ENCODE results near the gene NBPF11.
"Not testable (repeated sequence)": the region's sequence is repeated elsewhere in the genome, so short reads cannot be mapped to it uniquely, and the experiment has no call there.

NBPF11 gene

GRCh38 chr1:148161053-148161901 lies 9.2 kb upstream of the NBPF11 start:
- POLR2A ChIA-PET (ENCODE audit: low non-redundant PET) = no interaction called here
- no peak for TF ChIP-seq CTCF (conservative IDR thresholded peaks at IDR 0.05; ENCODE audit: low read depth)
- no peak overlapping the region for H3K27ac ChIP-seq
- CTCF ChIA-PET = no interaction called here
- no peak for DNase-seq (ENCODE audit: low spot score)

- DNase-seq (ENCODE audit: low spot score) = no peak
- CTCF ChIA-PET = no interaction called here
These were observed 8.4 kb upstream of the NBPF11 start for GRCh38 chr1:148160343-148161052.

GRCh38 chr1:148160048-148160342 lies 7.9 kb upstream of the NBPF11 start:
- DNase-seq (ENCODE audit: low spot score) = no peak
- ChIA-PET CTCF (no interaction called here), POLR2A (ENCODE audit: low non-redundant PET) (no interaction called here)
- TF ChIP-seq CTCF (conservative IDR thresholded peaks at IDR 0.05; ENCODE audit: low read depth) = no peak
- H3K27ac ChIP-seq = no peak overlapping the region

More at GRCh38 chr1:148160343-148161052, 8.4 kb upstream of the NBPF11 start:
- POLR2A ChIA-PET (ENCODE audit: low non-redundant PET) = no interaction called here
- no peak overlapping the region for H3K27ac ChIP-seq
- TF ChIP-seq CTCF (conservative IDR thresholded peaks at IDR 0.05; ENCODE audit: low read depth) = no peak

- POLR2A ChIA-PET (ENCODE audit: low non-redundant PET) = no interaction called here
- no peak for DNase-seq (ENCODE audit: low spot score)
- H3K27ac ChIP-seq = no peak overlapping the region
- no peak for TF ChIP-seq CTCF (conservative IDR thresholded peaks at IDR 0.05; ENCODE audit: low read depth)
- CTCF ChIA-PET = no interaction called here
These were observed 6.4 kb upstream of the NBPF11 start for GRCh38 chr1:148158341-148159003.

- DNase-seq (ENCODE audit: low spot score); POLR2A ChIA-PET (ENCODE audit: low non-redundant PET); H3K27ac ChIP-seq; CTCF ChIA-PET: not testable (repeated sequence)
These were observed 5.7 kb upstream of the NBPF11 start for GRCh38 chr1:148157803-148158202.

GRCh38 chr1:148155494-148156275 lies 3.6 kb upstream of the NBPF11 start:
- DNase-seq (ENCODE audit: low spot score); H3K27ac ChIP-seq; POLR2A ChIA-PET (ENCODE audit: low non-redundant PET); CTCF ChIA-PET: not testable (repeated sequence)

GRCh38 chr1:148152795-148153194 lies 714 bp upstream of the NBPF11 start:
- DNase-seq (ENCODE audit: low spot score); H3K27ac ChIP-seq; POLR2A ChIA-PET (ENCODE audit: low non-redundant PET); CTCF ChIA-PET: not testable (repeated sequence)

- peak; percentile 7 for DNase-seq (ENCODE audit: low spot score)
- H3K27ac ChIP-seq = peak overlapping the region; percentile 73
- CTCF ChIA-PET = interaction anchor here (0.6 kb wide), 1 partner anchor 127 kb away, joined by 4 read pairs; no protein-coding TSS in a partner anchor
- POLR2A ChIA-PET (ENCODE audit: low non-redundant PET) = not testable (repeated sequence)
These were observed 686 bp downstream of the NBPF11 start for GRCh38 chr1:148151371-148151819.

GRCh38 chr1:148150945-148151344 lies 1.1 kb downstream of the NBPF11 start:
- POLR2A ChIA-PET (ENCODE audit: low non-redundant PET); CTCF ChIA-PET; DNase-seq (ENCODE audit: low spot score): not testable (repeated sequence)
- H3K27ac ChIP-seq = peak overlapping the region; percentile 73

GRCh38 chr1:148150014-148150413 lies 2.1 kb downstream of the NBPF11 start:
- POLR2A ChIA-PET (ENCODE audit: low non-redundant PET) = not testable (repeated sequence)

GRCh38 chr1:148149050-148149815 lies 2.8 kb downstream of the NBPF11 start:
- DNase-seq (ENCODE audit: low spot score); H3K27ac ChIP-seq; POLR2A ChIA-PET (ENCODE audit: low non-redundant PET); CTCF ChIA-PET: not testable (repeated sequence)

More at GRCh38 chr1:148150014-148150413, 2.1 kb downstream of the NBPF11 start:
- CTCF ChIA-PET; H3K27ac ChIP-seq; DNase-seq (ENCODE audit: low spot score): not testable (repeated sequence)
